ENCODE measurements around the gene OPHN1.
"Not testable (repeated sequence)": the region's sequence is repeated elsewhere in the genome, so short reads cannot be mapped to it uniquely, and the experiment has no call there.

OPHN1 gene

DNA sequence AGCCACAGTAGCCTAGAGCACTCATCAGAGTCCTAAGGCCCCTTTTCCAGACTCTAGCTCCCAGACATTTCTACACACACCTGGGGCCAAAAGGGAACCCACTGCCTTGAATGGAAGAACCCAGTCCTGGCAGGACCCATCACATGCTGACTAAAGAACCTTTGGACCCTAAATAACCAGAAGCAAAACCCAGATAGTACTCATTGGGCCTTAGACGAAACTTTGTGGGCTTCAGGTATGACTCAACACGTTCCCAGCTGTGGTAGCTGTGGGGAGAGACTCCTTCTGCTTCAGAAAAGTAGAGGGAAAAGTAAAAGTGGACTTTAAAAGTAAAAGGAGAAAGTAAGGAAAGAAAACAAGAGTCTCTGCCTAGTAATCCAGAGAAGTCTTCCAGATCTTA lies 311.5 kb downstream of the OPHN1 start:
- in situ Hi-C loops (cut with MboI; ENCODE audit: low sequenced_read_pairs) = no loop called here
- Histone ChIP-seq H3K27me3 (ENCODE audit: low read depth) (no peaks in the 10 kb centered on the region), H3K4me3 (no peak overlapping the region), H3K4me1 (no peaks in the 10 kb centered on the region; the same call in 1 of the 2 replicates), H3K36me3 (replicated peaks) (no peaks in the 10 kb centered on the region), H3K9me3 (no peaks in the 10 kb centered on the region)
- no peak for DNase-seq (ENCODE audit: low spot score in 2 of 2)

DNA sequence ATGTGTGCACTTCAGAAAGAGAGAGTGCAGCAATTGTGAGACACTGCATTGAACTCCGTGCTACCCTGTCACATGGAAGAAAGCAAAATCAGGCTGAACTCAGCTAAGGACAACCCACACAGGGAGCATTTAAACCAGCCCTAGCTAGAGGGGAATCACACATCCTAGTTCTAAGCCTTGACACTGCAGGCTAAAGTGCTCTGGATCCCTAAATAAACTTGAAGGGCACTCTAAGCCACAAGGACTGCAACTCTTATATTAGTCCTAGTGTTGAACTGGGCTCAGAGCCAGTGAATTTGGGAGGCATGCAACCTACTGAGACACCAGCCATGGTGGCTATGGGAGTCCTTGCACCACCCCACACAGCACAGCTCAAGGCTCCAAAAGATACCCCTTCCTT lies 311.9 kb downstream of the OPHN1 start:
- DNase-seq (ENCODE audit: low spot score in 2 of 2) = no peak
- no peaks in the 10 kb centered on the region; the same call in 1 of the 2 replicates for H3K4me1 ChIP-seq
- H3K4me3 ChIP-seq = no peak overlapping the region
- no peaks in the 10 kb centered on the region for H3K27me3 ChIP-seq (ENCODE audit: low read depth)
- in situ Hi-C loops (cut with MboI; ENCODE audit: low sequenced_read_pairs) = no loop called here
- H3K9me3 ChIP-seq = no peaks in the 10 kb centered on the region
- no peaks in the 10 kb centered on the region for H3K36me3 ChIP-seq (replicated peaks)

DNA sequence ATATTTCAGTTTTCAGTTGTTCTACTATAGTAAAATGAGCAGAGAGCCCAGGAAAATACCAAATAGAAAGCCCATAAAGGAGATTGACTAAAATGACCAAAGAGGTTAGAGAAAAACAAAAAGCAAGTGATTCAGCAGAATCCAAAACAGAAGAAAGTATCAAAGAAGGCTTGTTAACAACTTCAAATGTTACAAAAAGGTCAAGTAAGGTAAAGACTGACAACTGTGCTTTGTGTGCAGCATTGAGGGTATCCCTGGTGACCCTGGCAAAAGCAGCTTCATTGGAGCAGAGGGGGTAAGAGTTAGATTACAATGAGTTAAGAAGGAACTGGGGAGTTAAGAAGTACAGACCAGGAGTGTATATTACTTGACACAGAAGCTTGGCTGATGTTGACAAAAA lies 317.9 kb downstream of the OPHN1 start:
- Histone ChIP-seq H3K4me3 (no peak overlapping the region), H3K4me1 (no peaks in the 10 kb centered on the region; the same call in 1 of the 2 replicates), H3K9me3 (no peaks in the 10 kb centered on the region), H3K27me3 (ENCODE audit: low read depth) (no peaks in the 10 kb centered on the region), H3K36me3 (replicated peaks) (no peaks in the 10 kb centered on the region)
- in situ Hi-C loops (cut with MboI; ENCODE audit: low sequenced_read_pairs) = no loop called here
- no peak for DNase-seq (ENCODE audit: low spot score in 2 of 2)

DNA sequence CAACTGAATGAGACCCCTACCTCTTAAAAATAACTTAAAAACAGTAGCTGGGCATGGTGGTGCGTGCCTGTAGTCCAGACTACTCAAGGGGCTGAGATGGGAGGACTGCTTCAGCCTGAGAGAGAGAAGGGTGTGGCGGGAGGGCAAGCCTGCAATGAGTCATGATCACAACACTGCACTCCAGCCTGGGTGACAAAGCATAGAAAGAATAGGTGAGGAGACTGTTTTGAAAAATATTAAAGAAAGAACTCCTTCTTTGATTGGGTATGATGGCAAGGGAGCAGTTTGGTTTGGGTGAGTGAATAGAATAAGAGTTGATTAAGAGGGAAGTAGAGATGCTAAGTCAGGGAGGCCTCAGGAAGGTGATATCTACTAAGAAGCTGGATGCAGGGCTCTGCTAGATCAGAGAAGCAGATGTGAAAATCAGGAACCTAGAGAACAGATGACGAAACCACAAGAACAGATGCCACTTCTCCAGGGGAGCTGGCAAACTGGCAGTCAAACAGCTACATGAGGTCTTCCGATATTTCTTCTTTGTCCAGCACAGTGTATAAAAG lies 318.6 kb downstream of the OPHN1 start:
- in situ Hi-C loops (cut with MboI; ENCODE audit: low sequenced_read_pairs) = no loop called here
- Histone ChIP-seq H3K4me1 (no peaks in the 10 kb centered on the region; the same call in 1 of the 2 replicates), H3K27me3 (ENCODE audit: low read depth) (no peaks in the 10 kb centered on the region), H3K9me3 (no peaks in the 10 kb centered on the region), H3K4me3 (no peak overlapping the region), H3K36me3 (replicated peaks) (no peaks in the 10 kb centered on the region)
- no peak for DNase-seq (ENCODE audit: low spot score in 2 of 2)

DNA sequence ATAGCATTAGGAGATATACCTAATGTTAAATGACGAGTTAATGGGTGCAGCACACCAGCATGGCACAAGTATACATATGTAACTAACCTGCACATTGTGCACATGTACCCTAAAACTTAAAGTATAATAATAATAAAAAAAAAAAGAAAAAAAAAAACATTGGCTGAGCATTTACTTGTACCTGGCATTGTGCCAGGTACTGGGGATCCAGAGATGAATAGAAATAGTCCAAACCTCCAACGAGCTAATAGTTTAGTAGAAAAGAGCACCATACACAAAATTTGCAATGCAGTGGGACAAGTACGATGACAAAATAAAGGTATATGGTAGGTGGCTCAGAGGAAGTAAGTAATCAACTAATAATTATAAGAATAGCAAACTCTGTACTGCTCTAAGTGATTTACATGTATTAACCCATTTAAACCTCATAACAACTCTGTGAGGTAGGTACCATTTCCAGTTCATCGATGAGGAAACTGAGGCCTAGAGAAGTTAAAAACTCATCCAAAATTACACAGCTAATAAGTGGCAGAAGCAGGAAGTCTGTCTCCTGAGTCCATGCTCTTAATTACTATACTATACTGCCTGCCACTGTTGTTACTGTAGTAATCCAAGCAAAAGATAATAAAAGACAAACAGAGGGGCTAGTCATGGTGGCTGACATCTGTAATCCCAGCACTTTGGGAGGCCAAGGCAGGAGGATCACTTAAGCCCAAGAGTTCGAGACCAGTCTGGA lies 319.3 kb downstream of the OPHN1 start:
- H3K36me3 ChIP-seq (replicated peaks) = no peaks in the 10 kb centered on the region
- H3K27me3 ChIP-seq (ENCODE audit: low read depth) = no peaks in the 10 kb centered on the region
- H3K9me3 ChIP-seq = no peaks in the 10 kb centered on the region
- DNase-seq (ENCODE audit: low spot score in 2 of 2) = no peak
- H3K4me3 ChIP-seq = no peak overlapping the region
- H3K4me1 ChIP-seq = no peaks in the 10 kb centered on the region; the same call in 1 of the 2 replicates
- in situ Hi-C loops (cut with MboI; ENCODE audit: low sequenced_read_pairs) = no loop called here

DNA sequence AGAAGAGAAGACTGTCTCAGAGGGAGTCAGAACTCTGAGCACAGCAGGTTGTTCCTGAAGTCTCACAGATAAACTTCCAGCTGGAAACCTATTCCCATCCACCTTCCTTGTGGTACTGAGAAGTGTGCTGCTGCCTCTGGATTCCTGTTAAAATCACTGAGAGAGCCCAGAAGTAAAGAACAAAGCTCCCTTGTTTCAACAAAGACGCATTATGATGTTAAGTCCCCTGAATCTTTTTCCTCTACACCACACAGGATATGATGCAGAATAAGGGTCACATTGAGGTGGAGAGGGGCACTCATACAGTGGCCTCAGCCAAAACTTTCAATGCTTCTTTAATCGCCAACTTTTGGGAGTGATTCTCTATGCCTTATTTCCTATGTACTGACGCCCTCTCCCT lies 321.0 kb downstream of the OPHN1 start:
- DNase-seq (ENCODE audit: low spot score in 2 of 2) = peak in 1 of 2 experiments; percentile 28
- Histone ChIP-seq H3K36me3 (replicated peaks) (no peaks in the 10 kb centered on the region), H3K9me3 (no peaks in the 10 kb centered on the region), H3K4me1 (no peaks in the 10 kb centered on the region; the same call in 1 of the 2 replicates), H3K4me3 (no peak overlapping the region), H3K27me3 (ENCODE audit: low read depth) (no peaks in the 10 kb centered on the region)
- in situ Hi-C loops (cut with MboI; ENCODE audit: low sequenced_read_pairs) = no loop called here

DNA sequence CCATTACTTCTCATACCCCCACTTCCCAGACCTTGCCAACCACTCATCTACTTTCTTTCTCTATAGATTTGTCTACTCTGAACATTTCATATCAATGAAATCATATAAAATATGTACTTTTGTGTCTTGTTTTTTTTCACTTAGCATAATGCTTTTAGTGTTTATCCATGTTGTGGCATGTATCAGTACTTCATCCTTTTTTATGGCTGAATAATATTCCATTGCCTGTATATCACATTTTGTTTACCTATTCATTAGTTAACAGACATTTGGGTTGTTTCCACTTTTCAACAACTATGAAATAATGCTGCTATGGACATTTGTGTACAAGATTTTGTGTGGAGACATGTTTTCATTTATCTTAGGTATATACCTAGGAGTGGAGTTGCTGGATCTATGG lies 324.1 kb downstream of the OPHN1 start:
- H3K4me3 ChIP-seq = no peak overlapping the region
- DNase-seq (ENCODE audit: low spot score in 2 of 2) = no peak
- H3K9me3 ChIP-seq = no peaks in the 10 kb centered on the region
- no peaks in the 10 kb centered on the region for H3K36me3 ChIP-seq (replicated peaks)
- in situ Hi-C loops (cut with MboI; ENCODE audit: low sequenced_read_pairs) = no loop called here
- H3K4me1 ChIP-seq = no peaks in the 10 kb centered on the region
- H3K27me3 ChIP-seq (ENCODE audit: low read depth) = no peaks in the 10 kb centered on the region

DNA sequence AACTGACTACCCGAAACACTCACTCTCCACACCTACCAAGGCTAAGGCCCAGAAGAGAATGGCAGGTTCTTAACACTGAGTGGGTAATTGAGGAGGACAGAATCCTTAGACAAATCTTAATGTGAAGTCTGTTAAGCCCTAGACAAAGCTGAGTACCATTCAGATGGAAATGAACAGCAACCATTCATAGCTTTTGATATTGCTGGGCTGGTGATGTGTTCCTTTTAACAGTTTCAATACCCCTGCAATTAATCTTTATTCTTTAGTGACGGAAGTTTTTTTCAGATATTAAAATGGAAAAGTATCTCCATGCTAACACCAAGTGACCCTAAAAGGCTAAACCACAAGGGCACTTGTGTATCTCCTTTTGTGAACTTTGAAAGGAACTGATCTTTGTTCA lies 334.9 kb downstream of the OPHN1 start:
- H3K27me3 ChIP-seq (ENCODE audit: low read depth) = no peaks in the 10 kb centered on the region
- H3K4me1 ChIP-seq = peaks cover 22% of the 10 kb centered on the region
- DNase-seq (ENCODE audit: low spot score in 2 of 2) = peak; percentile 63 to 96
- H3K36me3 ChIP-seq (replicated peaks) = no peaks in the 10 kb centered on the region
- H3K4me3 ChIP-seq = no peak overlapping the region
- in situ Hi-C loops (cut with MboI; ENCODE audit: low sequenced_read_pairs) = no loop called here
- no peaks in the 10 kb centered on the region for H3K9me3 ChIP-seq

DNA sequence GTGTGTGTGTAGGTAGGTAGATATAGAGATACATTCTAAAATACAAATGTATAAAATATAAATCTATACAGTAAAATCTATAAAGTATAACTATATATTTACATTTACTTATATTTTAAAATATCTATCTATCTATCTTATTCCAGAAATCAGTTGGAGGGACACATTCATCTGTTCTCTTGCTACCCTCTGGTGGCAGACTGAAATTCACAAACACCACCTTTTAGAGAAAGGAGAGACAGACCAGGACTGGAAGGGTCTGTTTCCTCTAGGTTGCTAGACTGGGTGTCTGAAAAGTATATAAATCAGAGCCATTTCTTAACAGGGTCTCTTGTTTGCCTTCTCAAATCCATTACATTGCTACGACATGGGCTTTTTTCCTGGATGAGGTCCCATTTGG lies 343.0 kb downstream of the OPHN1 start:
- Histone ChIP-seq H3K27me3 (ENCODE audit: low read depth) (no peaks in the 10 kb centered on the region), H3K4me3 (no peak overlapping the region), H3K4me1 (no peaks in the 10 kb centered on the region), H3K36me3 (replicated peaks) (no peaks in the 10 kb centered on the region), H3K9me3 (no peaks in the 10 kb centered on the region)
- no peak for DNase-seq (ENCODE audit: low spot score in 2 of 2)
- in situ Hi-C loops (cut with MboI; ENCODE audit: low sequenced_read_pairs) = no loop called here

DNA sequence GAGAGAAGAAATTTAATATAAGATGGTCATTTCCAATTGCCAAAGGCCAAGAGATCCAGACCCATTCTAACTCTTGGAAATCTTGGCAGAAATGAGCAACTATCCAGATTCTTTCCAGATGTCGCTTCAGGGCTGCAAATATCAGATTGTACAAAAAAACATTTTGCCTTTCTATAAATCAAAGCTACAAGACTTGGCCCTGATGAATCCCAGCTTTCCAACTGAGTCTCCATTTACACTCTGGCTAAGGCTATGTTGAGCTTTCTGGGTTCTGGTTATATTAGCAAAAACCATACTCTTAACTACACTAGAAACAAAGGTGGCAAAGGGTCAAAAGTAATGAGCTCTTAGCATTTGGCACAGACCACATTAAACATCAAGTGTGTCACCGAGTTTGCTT lies 345.8 kb downstream of the OPHN1 start:
- no peaks in the 10 kb centered on the region for H3K27me3 ChIP-seq (ENCODE audit: low read depth)
- DNase-seq (ENCODE audit: low spot score in 2 of 2) = no peak
- in situ Hi-C loops (cut with MboI; ENCODE audit: low sequenced_read_pairs) = no loop called here

DNA sequence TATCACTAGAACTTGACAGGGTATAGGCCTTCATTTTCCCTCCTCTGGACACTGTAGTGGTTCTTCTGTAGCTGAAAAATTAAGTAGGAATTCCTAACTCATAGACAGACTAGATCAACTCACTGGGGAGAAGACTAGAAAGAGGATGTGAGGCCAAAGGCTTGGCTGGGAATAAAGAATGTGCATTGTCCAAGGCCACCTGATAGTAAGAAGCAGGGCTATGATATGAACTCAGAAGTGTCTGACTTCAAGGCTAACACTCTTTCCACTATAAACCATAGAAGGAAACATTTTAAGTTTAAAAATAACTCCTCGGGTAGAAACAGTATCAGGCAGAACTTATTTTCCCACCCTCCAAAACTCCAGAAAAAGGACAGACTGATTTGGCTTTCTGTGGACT lies 346.6 kb downstream of the OPHN1 start:
- Histone ChIP-seq H3K36me3 (replicated peaks) (no peaks in the 10 kb centered on the region), H3K27me3 (ENCODE audit: low read depth) (no peaks in the 10 kb centered on the region), H3K4me3 (no peak overlapping the region), H3K9me3 (no peaks in the 10 kb centered on the region), H3K4me1 (no peaks in the 10 kb centered on the region)
- DNase-seq (ENCODE audit: low spot score in 2 of 2) = no peak
- in situ Hi-C loops (cut with MboI; ENCODE audit: low sequenced_read_pairs) = no loop called here

More for the DNA sequence above, 345.8 kb downstream of the OPHN1 start:
- H3K36me3 ChIP-seq (replicated peaks) = no peaks in the 10 kb centered on the region
- no peaks in the 10 kb centered on the region for H3K9me3 ChIP-seq
- H3K4me3 ChIP-seq = no peak overlapping the region
- no peaks in the 10 kb centered on the region for H3K4me1 ChIP-seq

DNA sequence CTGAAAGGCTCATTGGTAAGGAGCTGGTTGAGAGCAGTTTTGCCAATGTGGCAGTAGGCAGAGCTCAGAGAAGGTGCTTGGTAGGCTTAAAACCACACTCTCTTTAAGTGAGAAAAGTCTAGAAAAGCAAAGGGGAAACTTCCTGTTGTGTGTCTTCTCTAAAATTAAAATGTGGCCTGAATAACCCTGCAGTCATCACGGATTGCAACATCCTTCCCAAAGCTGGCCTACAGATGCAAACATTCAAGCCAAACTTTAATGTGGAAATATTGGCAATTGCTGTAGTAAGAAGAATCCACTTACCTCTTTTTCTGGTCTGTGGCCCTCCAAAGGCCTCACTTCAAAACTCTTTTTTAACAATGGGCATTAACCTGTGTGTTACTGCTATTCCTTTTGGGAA lies 348.5 kb downstream of the OPHN1 start:
- in situ Hi-C loops (cut with MboI; ENCODE audit: low sequenced_read_pairs) = no loop called here
- H3K36me3 ChIP-seq (replicated peaks) = no peaks in the 10 kb centered on the region
- H3K4me3 ChIP-seq = no peak overlapping the region
- H3K27me3 ChIP-seq (ENCODE audit: low read depth) = no peaks in the 10 kb centered on the region
- H3K4me1 ChIP-seq = no peaks in the 10 kb centered on the region
- DNase-seq (ENCODE audit: low spot score in 2 of 2) = no peak
- no peaks in the 10 kb centered on the region for H3K9me3 ChIP-seq

DNA sequence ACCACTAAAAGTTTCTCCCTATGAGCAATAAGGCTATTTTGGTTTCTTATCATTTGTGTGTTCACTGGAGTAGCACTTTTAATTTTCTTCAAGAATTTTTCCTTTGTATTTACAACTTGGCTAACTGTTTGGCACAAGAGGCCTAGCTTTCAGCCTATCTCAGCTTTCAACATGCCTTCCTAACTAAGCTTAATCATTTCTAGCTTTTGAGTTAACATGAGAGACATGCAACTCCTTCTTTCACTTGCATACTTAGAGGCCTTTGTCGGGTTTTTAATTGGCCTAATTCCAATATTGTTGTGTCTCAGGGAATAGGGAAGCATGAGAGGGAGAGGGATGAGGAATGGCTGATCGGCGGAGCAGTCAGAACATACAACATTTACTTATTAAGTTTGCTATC lies 349.8 kb downstream of the OPHN1 start:
- H3K4me3 ChIP-seq = no peak overlapping the region
- in situ Hi-C loops (cut with MboI; ENCODE audit: low sequenced_read_pairs) = no loop called here
- DNase-seq (ENCODE audit: low spot score in 2 of 2) = no peak
- H3K4me1 ChIP-seq = no peaks in the 10 kb centered on the region
- H3K36me3 ChIP-seq (replicated peaks) = no peaks in the 10 kb centered on the region
- H3K27me3 ChIP-seq (ENCODE audit: low read depth) = no peaks in the 10 kb centered on the region
- H3K9me3 ChIP-seq = no peaks in the 10 kb centered on the region

DNA sequence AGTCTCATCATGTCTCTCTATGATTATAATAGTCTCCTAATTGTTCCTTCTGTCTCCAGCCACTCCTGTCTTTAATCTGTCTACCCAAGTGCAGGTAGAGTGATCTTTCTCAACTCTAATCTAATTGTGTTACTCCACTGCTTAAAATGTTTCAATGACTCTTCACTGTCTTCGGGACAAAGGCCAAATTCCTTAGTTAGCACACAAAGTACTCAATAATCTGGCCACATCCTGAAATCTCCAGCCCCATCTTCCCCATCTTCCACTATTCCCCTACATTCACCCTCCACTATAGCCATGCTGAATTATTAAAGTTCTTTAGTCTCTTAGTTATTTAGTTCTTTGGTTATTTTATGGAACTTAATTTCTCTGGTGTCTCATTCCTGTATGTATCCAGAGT lies 353.3 kb downstream of the OPHN1 start:
- no peaks in the 10 kb centered on the region for H3K36me3 ChIP-seq (replicated peaks)
- H3K4me3 ChIP-seq = no peak overlapping the region
- no peak for DNase-seq (ENCODE audit: low spot score in 2 of 2)
- H3K4me1 ChIP-seq = no peaks in the 10 kb centered on the region
- H3K27me3 ChIP-seq (ENCODE audit: low read depth) = no peaks in the 10 kb centered on the region
- in situ Hi-C loops (cut with MboI; ENCODE audit: low sequenced_read_pairs) = no loop called here
- H3K9me3 ChIP-seq = no peaks in the 10 kb centered on the region

DNA sequence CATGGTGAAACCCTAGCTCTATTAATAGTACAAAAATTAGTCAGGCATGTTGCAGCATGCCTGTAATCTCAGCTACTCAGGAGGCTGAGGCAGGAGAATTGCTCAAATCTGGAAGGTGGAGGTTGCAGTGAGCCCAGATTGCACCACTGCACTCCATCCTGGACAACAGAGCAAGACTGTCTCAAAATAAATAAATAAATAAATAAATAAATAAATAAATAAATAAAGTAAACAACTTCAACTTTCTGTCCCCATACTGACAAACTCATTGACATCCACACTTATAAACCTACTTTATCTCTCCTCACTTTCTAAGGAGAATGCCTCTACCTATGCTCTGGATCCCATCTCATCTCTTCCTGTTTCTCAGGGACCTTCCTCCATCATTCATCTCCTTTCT lies 354.5 kb downstream of the OPHN1 start:
- DNase-seq (ENCODE audit: low spot score in 2 of 2); in situ Hi-C loops (cut with MboI; ENCODE audit: low sequenced_read_pairs); H3K4me3 ChIP-seq: not testable (repeated sequence)

More for the DNA sequence above, 354.5 kb downstream of the OPHN1 start:
- H3K27me3 ChIP-seq (ENCODE audit: low read depth); H3K9me3 ChIP-seq; H3K4me1 ChIP-seq; H3K36me3 ChIP-seq (replicated peaks): not testable (repeated sequence)

Measured in HAP-1 (cell line).